Measurements from ENCODE around the gene SRM.
"Not testable (repeated sequence)": the region's sequence is repeated elsewhere in the genome, so short reads cannot be mapped to it uniquely, and the experiment has no call there.

Gene SRM

DNA sequence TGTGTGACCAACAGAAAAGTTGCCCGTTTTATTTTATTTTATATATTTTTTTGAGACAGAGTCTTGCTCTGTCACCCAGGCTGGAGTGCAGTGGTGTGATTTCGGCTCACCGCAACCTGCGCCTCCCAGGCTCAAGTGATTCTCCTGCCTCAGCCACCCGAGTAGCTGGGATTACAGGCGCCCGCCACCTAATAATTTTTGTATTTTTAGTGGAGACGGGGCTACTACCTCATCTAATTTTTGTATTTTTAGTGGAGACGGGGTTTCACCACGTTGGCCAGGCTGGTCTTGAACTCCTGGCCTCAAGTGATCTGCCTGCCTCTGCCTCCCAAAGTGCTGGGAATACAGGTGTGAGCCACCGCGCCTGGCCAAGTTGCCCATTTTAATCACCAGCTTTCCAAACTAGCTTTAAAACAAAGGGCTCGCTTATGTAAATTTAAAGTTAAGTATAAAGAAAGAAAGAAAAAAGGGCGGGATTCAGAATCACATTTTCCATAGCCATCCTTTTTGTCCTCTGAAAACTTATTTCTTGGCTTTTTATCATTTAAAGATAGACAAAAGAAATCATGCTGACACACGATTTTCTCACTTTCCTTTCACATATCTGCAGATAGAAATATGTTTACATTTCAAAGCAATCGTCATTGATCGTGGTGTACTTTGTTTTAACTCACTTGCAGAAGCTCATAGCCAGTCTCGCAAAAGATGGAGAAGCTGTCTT lies 22.6 kb downstream of the SRM start:
- H3K36me3 ChIP-seq (ENCODE audit: control insufficient read depth, insufficient read depth, low read length); DNase-seq; H3K4me3 ChIP-seq (ENCODE audit: insufficient read depth, low read depth, low read length, poor library complexity, severe bottlenecking); H3K27me3 ChIP-seq (replicated peaks; ENCODE audit: control insufficient read depth, insufficient read depth, low read length, poor library complexity, severe bottlenecking); H3K27ac ChIP-seq (ENCODE audit: insufficient read depth, low read length, poor library complexity, severe bottlenecking); H3K4me1 ChIP-seq (ENCODE audit: control insufficient read depth, insufficient read depth, low read length, poor library complexity, severe bottlenecking); H3K9me3 ChIP-seq (ENCODE audit: control insufficient read depth, low read length): not testable (repeated sequence)

DNA sequence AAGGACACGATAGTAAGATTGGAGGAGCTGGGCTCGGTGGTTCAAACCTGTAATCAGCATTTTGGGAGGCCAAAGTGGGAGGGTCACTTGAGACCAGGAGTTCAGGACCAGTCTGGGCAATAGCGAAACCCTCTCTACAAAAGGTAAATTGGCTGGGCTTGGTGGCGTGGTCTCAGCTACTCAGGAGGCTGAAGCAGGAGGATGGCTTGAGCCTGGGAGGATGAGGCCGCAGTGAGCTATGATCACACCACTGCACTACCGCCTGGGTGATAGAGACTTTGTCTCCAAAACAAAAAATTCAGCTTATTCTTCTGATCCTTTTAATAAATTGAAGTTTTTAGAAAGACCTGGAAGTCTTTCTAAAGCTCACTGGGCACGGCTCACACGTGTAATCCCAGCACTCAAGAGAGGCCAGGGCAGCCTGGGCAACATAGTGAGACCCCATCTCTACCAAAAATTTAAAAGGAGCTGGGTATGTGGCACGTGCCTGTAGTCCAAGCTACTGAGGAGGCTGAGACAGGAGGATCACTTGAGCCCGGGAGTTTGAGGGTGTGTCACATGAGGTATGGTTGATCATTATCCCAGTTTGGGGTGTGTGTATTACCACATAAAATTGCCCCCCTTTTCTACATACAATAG lies 28.1 kb downstream of the SRM start:
- Histone ChIP-seq H3K27ac (ENCODE audit: insufficient read depth, low read length, poor library complexity, severe bottlenecking) (no peak overlapping the region), H3K4me3 (ENCODE audit: insufficient read depth, low read depth, low read length, poor library complexity, severe bottlenecking) (no peak overlapping the region), H3K9me3 (ENCODE audit: control insufficient read depth, low read length) (no peaks in the 10 kb centered on the region), H3K36me3 (ENCODE audit: control insufficient read depth, insufficient read depth, low read length) (peaks cover 3% of the 10 kb centered on the region), H3K4me1 (ENCODE audit: control insufficient read depth, insufficient read depth, low read length, poor library complexity, severe bottlenecking) (no peaks in the 10 kb centered on the region), H3K27me3 (replicated peaks; ENCODE audit: control insufficient read depth, insufficient read depth, low read length, poor library complexity, severe bottlenecking) (no peaks in the 10 kb centered on the region)
- DNase-seq, result no peak

DNA sequence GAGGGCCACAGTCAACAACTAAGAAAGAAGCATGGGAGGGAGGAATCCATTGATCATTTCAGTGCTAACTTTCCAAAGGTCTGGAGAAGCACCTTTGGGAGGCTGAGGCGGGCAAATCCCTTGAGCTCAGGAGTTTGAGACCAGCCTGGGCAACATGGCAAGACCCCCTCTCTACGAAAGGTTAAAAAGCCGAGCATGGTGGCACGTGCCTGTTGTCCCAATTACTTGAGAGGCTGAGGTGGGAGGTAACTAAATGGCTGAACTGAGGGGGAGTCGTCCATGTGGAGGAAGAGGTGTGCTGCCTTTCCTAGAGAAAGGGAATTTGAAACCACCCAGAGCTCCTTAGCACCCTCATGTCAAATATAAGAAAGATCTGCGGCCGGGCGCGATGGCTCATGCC lies 29.0 kb downstream of the SRM start:
- H3K27me3 ChIP-seq (replicated peaks; ENCODE audit: control insufficient read depth, insufficient read depth, low read length, poor library complexity, severe bottlenecking), result no peaks in the 10 kb centered on the region
- H3K36me3 ChIP-seq (ENCODE audit: control insufficient read depth, insufficient read depth, low read length), result peaks cover 7% of the 10 kb centered on the region
- DNase-seq, result no peak
- H3K4me3 ChIP-seq (ENCODE audit: insufficient read depth, low read depth, low read length, poor library complexity, severe bottlenecking), result no peak overlapping the region
- no peaks in the 10 kb centered on the region for H3K9me3 ChIP-seq (ENCODE audit: control insufficient read depth, low read length)
- H3K4me1 ChIP-seq (ENCODE audit: control insufficient read depth, insufficient read depth, low read length, poor library complexity, severe bottlenecking), result no peaks in the 10 kb centered on the region
- H3K27ac ChIP-seq (ENCODE audit: insufficient read depth, low read length, poor library complexity, severe bottlenecking), result no peak overlapping the region

DNA sequence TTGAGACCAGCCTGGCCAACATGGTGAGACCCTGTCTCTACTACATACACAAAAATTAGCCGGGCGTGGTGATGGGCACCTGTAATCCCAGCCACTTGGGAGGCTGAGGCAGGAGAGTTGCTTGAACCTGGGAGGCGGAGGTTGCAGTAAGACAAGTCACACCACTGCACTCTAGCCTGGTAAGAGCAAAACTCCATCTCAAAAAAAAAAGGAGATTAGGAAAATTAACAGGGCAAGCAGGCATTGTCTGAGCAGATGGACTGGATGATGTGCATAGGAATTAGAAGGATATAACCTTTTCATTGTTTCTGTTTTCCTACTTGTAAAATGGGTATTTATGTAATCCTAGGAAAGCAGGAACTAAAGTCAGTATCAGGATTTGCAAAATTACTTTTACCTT lies 31.8 kb downstream of the SRM start:
- no peak overlapping the region for H3K4me3 ChIP-seq (ENCODE audit: insufficient read depth, low read depth, low read length, poor library complexity, severe bottlenecking)
- DNase-seq, result no peak
- no peaks in the 10 kb centered on the region for H3K27me3 ChIP-seq (replicated peaks; ENCODE audit: control insufficient read depth, insufficient read depth, low read length, poor library complexity, severe bottlenecking)
- H3K36me3 ChIP-seq (ENCODE audit: control insufficient read depth, insufficient read depth, low read length), result peaks cover 27% of the 10 kb centered on the region
- no peak overlapping the region for H3K27ac ChIP-seq (ENCODE audit: insufficient read depth, low read length, poor library complexity, severe bottlenecking)
- H3K9me3 ChIP-seq (ENCODE audit: control insufficient read depth, low read length), result no peaks in the 10 kb centered on the region
- H3K4me1 ChIP-seq (ENCODE audit: control insufficient read depth, insufficient read depth, low read length, poor library complexity, severe bottlenecking), result no peaks in the 10 kb centered on the region

DNA sequence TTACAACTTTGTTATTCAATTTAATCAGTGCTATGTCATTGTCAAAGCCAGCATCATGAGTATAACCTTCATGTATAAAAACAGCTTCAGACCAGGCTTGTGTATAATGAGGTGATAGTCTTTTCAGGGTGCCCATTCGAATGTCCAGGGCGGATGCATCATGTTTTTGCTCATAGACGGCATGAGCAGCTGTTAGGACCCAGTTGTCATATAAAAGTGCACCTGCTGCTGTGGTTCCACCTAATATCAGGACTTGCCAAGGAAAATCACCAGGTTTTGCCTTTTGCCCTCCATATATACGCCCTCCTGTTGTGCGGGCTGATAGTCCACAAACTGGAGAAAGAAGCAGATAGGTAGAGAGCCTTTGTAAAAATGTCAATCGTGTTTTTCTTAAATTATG lies 32.5 kb downstream of the SRM start:
- H3K27me3 ChIP-seq (replicated peaks; ENCODE audit: control insufficient read depth, insufficient read depth, low read length, poor library complexity, severe bottlenecking), result no peaks in the 10 kb centered on the region
- DNase-seq, result no peak
- no peak overlapping the region for H3K27ac ChIP-seq (ENCODE audit: insufficient read depth, low read length, poor library complexity, severe bottlenecking)
- H3K4me1 ChIP-seq (ENCODE audit: control insufficient read depth, insufficient read depth, low read length, poor library complexity, severe bottlenecking), result no peaks in the 10 kb centered on the region
- H3K9me3 ChIP-seq (ENCODE audit: control insufficient read depth, low read length), result no peaks in the 10 kb centered on the region
- peaks cover 30% of the 10 kb centered on the region for H3K36me3 ChIP-seq (ENCODE audit: control insufficient read depth, insufficient read depth, low read length)
- H3K4me3 ChIP-seq (ENCODE audit: insufficient read depth, low read depth, low read length, poor library complexity, severe bottlenecking), result no peak overlapping the region

DNA sequence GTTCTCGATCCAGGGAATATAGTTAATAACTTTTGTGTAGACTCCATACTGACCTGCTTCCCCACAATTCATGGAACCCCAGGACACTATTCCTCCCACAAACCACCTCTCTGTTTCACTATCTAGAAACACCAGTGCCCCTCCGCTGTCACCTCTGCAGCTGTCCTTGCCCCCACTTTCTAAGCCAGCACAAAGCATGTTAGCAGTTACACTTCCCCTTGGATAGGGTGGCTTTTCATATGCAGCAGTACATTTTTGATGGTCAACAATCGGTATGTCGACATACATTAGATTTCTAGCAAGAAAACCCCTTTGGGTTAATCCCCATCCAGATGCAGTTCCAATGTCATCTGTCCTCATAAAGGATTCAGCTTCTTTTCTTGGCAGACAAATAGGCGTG lies 32.9 kb downstream of the SRM start:
- H3K36me3 ChIP-seq (ENCODE audit: control insufficient read depth, insufficient read depth, low read length), result peaks cover 35% of the 10 kb centered on the region

DNA sequence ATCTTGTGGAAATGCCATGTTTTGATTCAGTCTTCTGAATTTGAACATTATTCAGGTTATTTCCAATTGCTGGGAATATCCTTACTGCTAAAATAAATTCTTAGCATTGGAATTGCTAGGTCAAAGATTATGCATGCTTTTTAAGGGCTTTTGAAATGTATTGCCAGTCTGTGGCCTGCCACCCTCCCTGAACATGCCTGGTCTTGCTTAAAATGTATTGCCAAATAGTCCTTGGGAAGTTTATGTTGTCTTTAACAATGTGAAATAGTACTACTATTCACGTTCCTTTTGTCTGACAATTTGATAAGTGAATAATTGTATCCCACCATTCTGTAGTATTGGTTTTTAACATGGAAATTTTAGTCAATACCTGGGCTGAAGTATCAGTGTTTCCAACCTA lies 33.8 kb downstream of the SRM start:
- peaks cover 43% of the 10 kb centered on the region for H3K36me3 ChIP-seq (ENCODE audit: control insufficient read depth, insufficient read depth, low read length)

More for the DNA sequence above, 32.9 kb downstream of the SRM start:
- Histone ChIP-seq H3K9me3 (ENCODE audit: control insufficient read depth, low read length) (no peaks in the 10 kb centered on the region), H3K4me1 (ENCODE audit: control insufficient read depth, insufficient read depth, low read length, poor library complexity, severe bottlenecking) (no peaks in the 10 kb centered on the region), H3K27me3 (replicated peaks; ENCODE audit: control insufficient read depth, insufficient read depth, low read length, poor library complexity, severe bottlenecking) (no peaks in the 10 kb centered on the region), H3K27ac (ENCODE audit: insufficient read depth, low read length, poor library complexity, severe bottlenecking) (no peak overlapping the region), H3K4me3 (ENCODE audit: insufficient read depth, low read depth, low read length, poor library complexity, severe bottlenecking) (no peak overlapping the region)
- no peak for DNase-seq

GRCh38 chr1:11025618-11026017 lies 34.2 kb downstream of the SRM start:
- DNase-seq, result no peak
- Histone ChIP-seq H3K4me1 (ENCODE audit: control insufficient read depth, insufficient read depth, low read length, poor library complexity, severe bottlenecking) (no peaks in the 10 kb centered on the region), H3K4me3 (ENCODE audit: insufficient read depth, low read depth, low read length, poor library complexity, severe bottlenecking) (no peak overlapping the region), H3K27ac (ENCODE audit: insufficient read depth, low read length, poor library complexity, severe bottlenecking) (no peak overlapping the region), H3K9me3 (ENCODE audit: control insufficient read depth, low read length) (no peaks in the 10 kb centered on the region), H3K27me3 (replicated peaks; ENCODE audit: control insufficient read depth, insufficient read depth, low read length, poor library complexity, severe bottlenecking) (no peaks in the 10 kb centered on the region), H3K36me3 (ENCODE audit: control insufficient read depth, insufficient read depth, low read length) (peaks cover 47% of the 10 kb centered on the region)

More for the DNA sequence above, 33.8 kb downstream of the SRM start:
- Histone ChIP-seq H3K27me3 (replicated peaks; ENCODE audit: control insufficient read depth, insufficient read depth, low read length, poor library complexity, severe bottlenecking) (no peaks in the 10 kb centered on the region), H3K27ac (ENCODE audit: insufficient read depth, low read length, poor library complexity, severe bottlenecking) (no peak overlapping the region), H3K4me1 (ENCODE audit: control insufficient read depth, insufficient read depth, low read length, poor library complexity, severe bottlenecking) (no peaks in the 10 kb centered on the region), H3K4me3 (ENCODE audit: insufficient read depth, low read depth, low read length, poor library complexity, severe bottlenecking) (no peak overlapping the region), H3K9me3 (ENCODE audit: control insufficient read depth, low read length) (no peaks in the 10 kb centered on the region)
- no peak for DNase-seq

- Histone ChIP-seq H3K36me3 (ENCODE audit: control insufficient read depth, insufficient read depth, low read length) (peaks cover 55% of the 10 kb centered on the region), H3K9me3 (ENCODE audit: control insufficient read depth, low read length) (no peaks in the 10 kb centered on the region), H3K4me1 (ENCODE audit: control insufficient read depth, insufficient read depth, low read length, poor library complexity, severe bottlenecking) (no peaks in the 10 kb centered on the region), H3K27me3 (replicated peaks; ENCODE audit: control insufficient read depth, insufficient read depth, low read length, poor library complexity, severe bottlenecking) (no peaks in the 10 kb centered on the region), H3K4me3 (ENCODE audit: insufficient read depth, low read depth, low read length, poor library complexity, severe bottlenecking) (no peak overlapping the region), H3K27ac (ENCODE audit: insufficient read depth, low read length, poor library complexity, severe bottlenecking) (no peak overlapping the region)
- DNase-seq, result no peak
Measured at GRCh38 chr1:11024874-11025203, 35.0 kb downstream of the SRM start.

GRCh38 chr1:11024154-11024873 lies 35.5 kb downstream of the SRM start:
- Histone ChIP-seq H3K9me3 (ENCODE audit: control insufficient read depth, low read length) (no peaks in the 10 kb centered on the region), H3K27ac (ENCODE audit: insufficient read depth, low read length, poor library complexity, severe bottlenecking) (no peak overlapping the region), H3K4me1 (ENCODE audit: control insufficient read depth, insufficient read depth, low read length, poor library complexity, severe bottlenecking) (no peaks in the 10 kb centered on the region), H3K36me3 (ENCODE audit: control insufficient read depth, insufficient read depth, low read length) (peaks cover 58% of the 10 kb centered on the region), H3K27me3 (replicated peaks; ENCODE audit: control insufficient read depth, insufficient read depth, low read length, poor library complexity, severe bottlenecking) (no peaks in the 10 kb centered on the region), H3K4me3 (ENCODE audit: insufficient read depth, low read depth, low read length, poor library complexity, severe bottlenecking) (no peak overlapping the region)
- DNase-seq, result no peak
